Keratinocyte (primary cell): ENCODE data around the gene SRPK1. TPM values are rescaled to one million over a fixed set of nuclear protein-coding genes. Genes with fewer than 3 reads are reported as not detected.

Experiments used
- DNase-seq: peaks from one replicate; pipeline ENCODE4 v3.0.0-alpha.2; 2011; ENCODE audit warnings: low read depth, missing footprints, low spot score
- FAIRE-seq: peaks from 2 replicates; lab custom pipeline; 2011; peaks lifted over from hg19 to GRCh38; lab: Jason Lieb, UNC
- H2AFZ ChIP-seq: 2 replicates; pipeline ENCODE4 v1.6.0; 2012; ENCODE audit warnings: low read length, control low read depth, inconsistent platforms; ENCODE audit not compliant: control insufficient read depth
- H3K27ac ChIP-seq: 2 replicates; pipeline ENCODE4 v1.5.1; 2011; ENCODE audit warnings: low read length; ENCODE audit not compliant: control insufficient read depth, insufficient read depth
- H3K27me3 ChIP-seq: 3 replicates; pipeline ENCODE4 v1.6.0; 2011; ENCODE audit warnings: low read length; ENCODE audit not compliant: control insufficient read depth, insufficient read depth; ENCODE audit errors: extremely low read depth
- H3K36me3 ChIP-seq, 2 experiments: 2 replicates in 1 of 2; 3 replicates in 1 of 2; pipeline ENCODE4 v1.5.1; 2011; ENCODE audit warnings: low read length in 2 of 2, mild to moderate bottlenecking in 1 of 2; ENCODE audit not compliant: control insufficient read depth in 2 of 2, insufficient read depth in 2 of 2; ENCODE audit errors: extremely low read depth in 1 of 2
- H3K4me1 ChIP-seq: 3 replicates; pipeline ENCODE4 v1.5.1; 2011; ENCODE audit warnings: low read length; ENCODE audit not compliant: control insufficient read depth, insufficient read depth; ENCODE audit errors: extremely low read depth
- H3K4me2 ChIP-seq: 3 replicates; pipeline ENCODE4 v1.6.0; 2011; ENCODE audit warnings: low read depth, low read length; ENCODE audit not compliant: control insufficient read depth, insufficient read depth; ENCODE audit errors: extremely low read depth
- H3K4me3 ChIP-seq, 3 experiments: fragments of 200-600 bp in 1 of 3; sonication (generic) in 1 of 3; 2 replicates in 2 of 3; 3 replicates in 1 of 3; pipeline ENCODE4 v1.5.1; 2011 to 2016; ENCODE audit warnings: low read length in 3 of 3, mild to moderate bottlenecking in 3 of 3, control low read depth in 2 of 3, inconsistent platforms in 1 of 3, low read depth in 1 of 3, mixed read lengths in 1 of 3, mixed run types in 1 of 3, moderate library complexity in 1 of 3; ENCODE audit not compliant: control insufficient read depth in 2 of 3, insufficient read depth in 2 of 3; ENCODE audit errors: extremely low read depth in 1 of 3
- H3K79me2 ChIP-seq: 2 replicates; pipeline ENCODE4 v1.6.0; 2012; ENCODE audit warnings: low read length; ENCODE audit not compliant: control insufficient read depth, insufficient read depth
- H3K9ac ChIP-seq: 3 replicates; pipeline ENCODE4 v1.6.0; 2011; ENCODE audit warnings: low read length; ENCODE audit not compliant: control insufficient read depth, insufficient read depth; ENCODE audit errors: extremely low read depth
- H3K9me1 ChIP-seq: 3 replicates; pipeline ENCODE4 v1.6.0; 2011; ENCODE audit warnings: low read length; ENCODE audit not compliant: control insufficient read depth, insufficient read depth; ENCODE audit errors: extremely low read depth
- H3K9me3 ChIP-seq: 2 replicates; pipeline ENCODE4 v1.5.1; 2012; ENCODE audit warnings: low read depth, low read length; ENCODE audit not compliant: control insufficient read depth
- H4K20me1 ChIP-seq: 3 replicates; pipeline ENCODE4 v1.6.0; 2011; ENCODE audit warnings: low read length; ENCODE audit not compliant: control insufficient read depth, insufficient read depth; ENCODE audit errors: extremely low read depth
- EZH2 ChIP-seq: IDR thresholded peaks from one replicate; pipeline ENCODE4 v1.6.1; 2012; ENCODE audit warnings: inconsistent platforms, mild to moderate bottlenecking, low read length, moderate library complexity
- dilution Hi-C: fragments of 300-500 bp; cut with MboI; formaldehyde crosslinking; loops from one replicate; pipeline ENCODE4 v1.7.0; 2020; ENCODE audit warnings: low sequenced_read_pairs; ENCODE audit not compliant: extremely low pct_ligation_motif_present
- polyA plus RNA-seq, 5 experiments: library from polyadenylated mRNA; depleted of rRNA in 3 of 5; stranded (reverse) in 3 of 5; stranded (forward) in 1 of 5; unstranded in 1 of 5; fragments of >200 nt; gene quantifications; 1 replicate in 1 of 5; 2 replicates in 3 of 5; 3 replicates in 1 of 5; pipeline versions ENCODE4 v1.2.1 to v1.2.3, GENCODE V29; 2011 to 2012; ENCODE audit warnings: missing spikeins in 2 of 5, low read depth in 1 of 5, low replicate concordance in 1 of 5
- TF ChIP-seq, protein P1 (sequence below), 3 experiments: IDR thresholded peaks in 1 of 3; conservative IDR thresholded peaks in 1 of 3; optimal IDR thresholded peaks in 1 of 3; 2 replicates in 2 of 3; 3 replicates in 1 of 3; pipeline versions ENCODE3 to v1.5.1; 2011; ENCODE audit warnings: low read length in 3 of 3, mild to moderate bottlenecking in 3 of 3, moderate library complexity in 2 of 3, control low read depth in 1 of 3, inconsistent platforms in 1 of 3; ENCODE audit not compliant: insufficient read depth in 2 of 3; ENCODE audit errors: extremely low read depth in 1 of 3

The SRPK1 gene
- polyA plus RNA-seq, 1 donor (not counting 4 experiments of a cell fraction or from before 2014, with no cell fraction given): 64.1 TPM

DNA sequence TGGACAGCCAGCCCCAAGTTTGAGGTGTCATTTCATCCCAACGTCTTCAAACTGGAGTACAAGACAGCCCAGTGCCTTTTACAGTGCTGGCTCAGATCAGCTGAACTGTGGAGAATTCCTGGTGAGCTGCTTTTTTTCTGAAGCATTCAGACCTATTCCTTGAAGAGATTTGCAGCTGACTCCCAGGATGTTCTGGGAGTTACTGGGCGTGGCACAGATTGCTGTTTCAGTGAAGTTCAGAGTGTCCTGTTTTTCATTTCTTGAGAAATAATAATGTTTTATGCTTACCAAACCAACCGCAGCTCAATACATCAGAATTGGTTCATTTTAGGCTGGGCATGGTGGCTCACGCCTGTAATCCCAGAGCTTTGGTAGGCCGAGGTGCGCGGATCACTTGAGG lies 33.4 kb upstream of the SRPK1 start:
- no peaks in the 10 kb centered on the region for H4K20me1 ChIP-seq
- peaks cover 11% of the 10 kb centered on the region for H3K4me1 ChIP-seq
- no peak overlapping the region for H3K9ac ChIP-seq
- no peaks in the 10 kb centered on the region for H3K36me3 ChIP-seq
- no peaks in the 10 kb centered on the region for H3K79me2 ChIP-seq
- no peaks in the 10 kb centered on the region for H3K9me3 ChIP-seq
- H2AFZ ChIP-seq: no peak overlapping the region
- H3K27me3 ChIP-seq: no peaks in the 10 kb centered on the region
- H3K27ac ChIP-seq: no peak overlapping the region
- no peak overlapping the region for H3K4me2 ChIP-seq
- no peak for TF ChIP-seq EZH2
- TF ChIP-seq, protein P1, sequence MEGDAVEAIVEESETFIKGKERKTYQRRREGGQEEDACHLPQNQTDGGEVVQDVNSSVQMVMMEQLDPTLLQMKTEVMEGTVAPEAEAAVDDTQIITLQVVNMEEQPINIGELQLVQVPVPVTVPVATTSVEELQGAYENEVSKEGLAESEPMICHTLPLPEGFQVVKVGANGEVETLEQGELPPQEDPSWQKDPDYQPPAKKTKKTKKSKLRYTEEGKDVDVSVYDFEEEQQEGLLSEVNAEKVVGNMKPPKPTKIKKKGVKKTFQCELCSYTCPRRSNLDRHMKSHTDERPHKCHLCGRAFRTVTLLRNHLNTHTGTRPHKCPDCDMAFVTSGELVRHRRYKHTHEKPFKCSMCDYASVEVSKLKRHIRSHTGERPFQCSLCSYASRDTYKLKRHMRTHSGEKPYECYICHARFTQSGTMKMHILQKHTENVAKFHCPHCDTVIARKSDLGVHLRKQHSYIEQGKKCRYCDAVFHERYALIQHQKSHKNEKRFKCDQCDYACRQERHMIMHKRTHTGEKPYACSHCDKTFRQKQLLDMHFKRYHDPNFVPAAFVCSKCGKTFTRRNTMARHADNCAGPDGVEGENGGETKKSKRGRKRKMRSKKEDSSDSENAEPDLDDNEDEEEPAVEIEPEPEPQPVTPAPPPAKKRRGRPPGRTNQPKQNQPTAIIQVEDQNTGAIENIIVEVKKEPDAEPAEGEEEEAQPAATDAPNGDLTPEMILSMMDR (optimal IDR thresholded peaks at IDR 0.05 in 1 of 3, IDR thresholded peaks at IDR 0.05 in 1 of 3, conservative IDR thresholded peaks at IDR 0.05 in 1 of 3; ENCODE audit: extremely low read depth in 1 of 3, insufficient read depth in 2 of 3, low read length in 3 of 3): no peak
- DNase-seq: no peak
- H3K4me3 ChIP-seq: no peak overlapping the region
- no peaks in the 10 kb centered on the region for H3K9me1 ChIP-seq
- dilution Hi-C loops: no loop called here
- no peak for FAIRE-seq

DNA sequence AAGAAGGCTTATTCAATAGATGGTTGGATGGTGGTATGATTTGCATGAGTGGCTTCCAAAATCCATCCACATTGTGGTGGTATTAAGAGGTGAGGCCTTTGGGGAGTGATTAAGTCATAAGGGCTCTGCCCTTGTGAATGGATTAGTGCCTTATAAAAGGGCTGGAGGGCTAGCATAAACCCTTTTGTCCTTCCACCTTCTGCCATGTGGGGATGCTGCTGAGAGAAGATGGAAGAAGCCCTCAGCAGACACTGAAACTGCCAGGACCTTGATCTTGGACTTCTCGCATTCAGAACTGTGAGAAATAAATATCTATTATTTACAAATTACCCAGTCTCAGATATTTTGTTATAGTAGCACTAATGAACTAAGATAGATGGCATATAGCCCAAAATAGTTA lies 27.8 kb upstream of the SRPK1 start:
- Histone ChIP-seq H2AFZ (no peak overlapping the region), H3K9me3 (no peaks in the 10 kb centered on the region), H3K79me2 (no peaks in the 10 kb centered on the region), H3K9me1 (no peaks in the 10 kb centered on the region), H3K4me1 (peaks cover 8% of the 10 kb centered on the region), H3K27me3 (no peaks in the 10 kb centered on the region), H3K36me3 (no peaks in the 10 kb centered on the region), H3K27ac (no peak overlapping the region), H3K4me2 (no peak overlapping the region), H3K9ac (no peak overlapping the region), H4K20me1 (no peaks in the 10 kb centered on the region), H3K4me3 (no peak overlapping the region)
- FAIRE-seq (no peak), DNase-seq (no peak)
- dilution Hi-C loops: no loop called here
- TF ChIP-seq, protein P1 (optimal IDR thresholded peaks at IDR 0.05 in 1 of 3, IDR thresholded peaks at IDR 0.05 in 1 of 3, conservative IDR thresholded peaks at IDR 0.05 in 1 of 3; ENCODE audit: extremely low read depth in 1 of 3, insufficient read depth in 2 of 3, low read length in 3 of 3): peak in 2 of 3 experiments; percentile 28 to 34
- no peak for TF ChIP-seq EZH2
